CD8-positive, alpha-beta memory T cell (primary cell): ENCODE data around the gene POMT1. TPM values are rescaled to one million over a fixed set of nuclear protein-coding genes. Genes with fewer than 3 reads are reported as not detected.

Experiments
- CTCF ChIA-PET: fragments of 350-600 bp; sonication (Branson Sonifier 250); formaldehyde crosslinking; loops from one replicate; lab custom pipeline; 2021; ENCODE audit warnings: antibody characterized with exemption; lab: Charles Lee
- POLR2A ChIA-PET: fragments of 350-600 bp; sonication (Branson Sonifier 250); formaldehyde crosslinking; loops from one replicate; lab custom pipeline; 2021; ENCODE audit warnings: antibody characterized with exemption; lab: Charles Lee
- DNase-seq, 5 donors: peaks; one replicate each; pipeline versions ENCODE4 v3.0.0 to v3.0.0-alpha.2; 2020 to 2022; ENCODE audit warnings: mixed read lengths in 1 of 5
- H3K27ac ChIP-seq: one replicate; pipeline ENCODE4 v1.7.0; 2013; ENCODE audit warnings: low read depth, mild to moderate bottlenecking, low read length, moderate library complexity
- H3K27me3 ChIP-seq: 2 replicates; pipeline ENCODE4 v1.7.0; 2013; ENCODE audit warnings: low read length, mild to moderate bottlenecking; ENCODE audit not compliant: insufficient read depth, poor library complexity, severe bottlenecking
- H3K36me3 ChIP-seq: 2 replicates; pipeline ENCODE4 v1.7.0; 2013; ENCODE audit warnings: mild to moderate bottlenecking, low read length, moderate library complexity; ENCODE audit not compliant: insufficient read depth
- H3K4me1 ChIP-seq: 2 replicates; pipeline ENCODE4 v1.7.0; 2013; ENCODE audit warnings: mild to moderate bottlenecking, low read length, moderate library complexity; ENCODE audit not compliant: insufficient read depth
- H3K4me3 ChIP-seq: 2 replicates; pipeline ENCODE4 v1.7.0; 2013; ENCODE audit warnings: mild to moderate bottlenecking, low read length
- H3K9me3 ChIP-seq: 2 replicates; pipeline ENCODE4 v1.7.0; 2013; ENCODE audit warnings: mild to moderate bottlenecking, low read length
- H3K27ac Mint-ChIP-seq, 8 donors: one replicate each; pipeline ENCODE4 v1.8.0; 2020 to 2021; ENCODE audit warnings: mixed read lengths in 8 of 8, mild to moderate bottlenecking in 6 of 8, inconsistent platforms in 3 of 8, moderate library complexity in 3 of 8
- H3K27me3 Mint-ChIP-seq, 2 donors: one replicate each; pipeline ENCODE4 v1.8.0; 2020 to 2021; ENCODE audit warnings: mixed read lengths in 2 of 2, mild to moderate bottlenecking in 1 of 2, moderate library complexity in 1 of 2
- H3K36me3 Mint-ChIP-seq, 3 donors: one replicate each; pipeline ENCODE4 v1.8.0; 2020 to 2021; ENCODE audit warnings: mixed read lengths in 3 of 3, inconsistent platforms in 1 of 3, mild to moderate bottlenecking in 1 of 3
- H3K4me1 Mint-ChIP-seq, 3 donors: one replicate each; pipeline ENCODE4 v1.8.0; 2020 to 2021; ENCODE audit warnings: mixed read lengths in 3 of 3, inconsistent platforms in 1 of 3, mild to moderate bottlenecking in 1 of 3
- H3K4me3 Mint-ChIP-seq, 7 donors: one replicate each; pipeline ENCODE4 v1.8.0; 2020 to 2021; ENCODE audit warnings: mixed read lengths in 7 of 7, mild to moderate bottlenecking in 6 of 7, moderate library complexity in 4 of 7, inconsistent platforms in 2 of 7
- H3K9me3 Mint-ChIP-seq, 5 donors: one replicate each; pipeline ENCODE4 v1.8.0; 2020 to 2022; ENCODE audit warnings: mixed read lengths in 5 of 5, mild to moderate bottlenecking in 3 of 5, moderate library complexity in 2 of 5, inconsistent platforms in 1 of 5
- polyA plus RNA-seq: library from polyadenylated mRNA; unstranded; fragments of 300-500 nt; fragmentation: Illumina TruSeq; gene quantifications from one replicate; pipeline ENCODE4 v1.2.3, GENCODE V29; 2021
- total RNA-seq, 2 experiments: library from RNA; stranded (reverse); gene quantifications; one replicate each; pipeline ENCODE4 v1.2.3, GENCODE V29; 2021

The POMT1 gene
- total and polyA plus RNA-seq, 3 experiments from 2014 or later = 18.4 to 35.3 (median 31.6) TPM

DNA sequence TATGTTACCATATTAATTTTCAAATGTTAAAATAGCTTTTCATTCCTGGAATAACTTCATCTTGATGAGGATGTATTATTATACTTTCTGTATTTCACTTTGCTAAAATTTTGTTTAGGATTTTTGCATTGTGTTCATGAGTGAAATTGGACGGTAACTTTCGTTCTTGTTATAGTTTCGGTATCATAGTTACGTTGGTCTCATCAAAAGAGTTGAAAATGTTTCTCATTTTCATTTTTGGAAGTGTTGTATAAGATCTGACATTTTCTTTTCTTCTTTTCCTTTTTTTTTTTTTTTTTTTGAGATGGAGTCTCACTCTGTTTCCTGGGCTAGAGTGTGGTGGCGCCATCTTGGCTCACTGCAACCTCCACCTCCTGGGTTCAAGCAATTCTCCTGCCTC lies 62.7 kb downstream of the POMT1 start:
- ChIA-PET POLR2A (interaction anchor here (0.6 kb wide), 1 partner anchor 110 kb away, joined by 10 read pairs; no protein-coding TSS in a partner anchor), CTCF (no interaction called here)
- peaks cover 0 to 19% (median 6%) of the 10 kb centered on the region in 3 donors for H3K36me3 Mint-ChIP-seq
- peak overlapping the region in 1 of 7 donors; percentile 27 for H3K4me3 Mint-ChIP-seq
- H3K27ac Mint-ChIP-seq = no peak overlapping the region
- H3K9me3 Mint-ChIP-seq = peaks cover 0 to 2% (median 0%) of the 10 kb centered on the region in 5 donors
- peaks cover 0 to 2% of the 10 kb centered on the region in 2 donors for H3K27me3 Mint-ChIP-seq
- no peak overlapping the region for H3K4me3 ChIP-seq
- no peaks in the 10 kb centered on the region for H3K27me3 ChIP-seq
- H3K27ac ChIP-seq = no peak overlapping the region
- H3K9me3 ChIP-seq = no peaks in the 10 kb centered on the region
- no peaks in the 10 kb centered on the region for H3K36me3 ChIP-seq
- H3K4me1 ChIP-seq = no peaks in the 10 kb centered on the region
- DNase-seq = no peak
- H3K4me1 Mint-ChIP-seq = peaks cover 0 to 4% (median under 1%) of the 10 kb centered on the region in 3 donors

DNA sequence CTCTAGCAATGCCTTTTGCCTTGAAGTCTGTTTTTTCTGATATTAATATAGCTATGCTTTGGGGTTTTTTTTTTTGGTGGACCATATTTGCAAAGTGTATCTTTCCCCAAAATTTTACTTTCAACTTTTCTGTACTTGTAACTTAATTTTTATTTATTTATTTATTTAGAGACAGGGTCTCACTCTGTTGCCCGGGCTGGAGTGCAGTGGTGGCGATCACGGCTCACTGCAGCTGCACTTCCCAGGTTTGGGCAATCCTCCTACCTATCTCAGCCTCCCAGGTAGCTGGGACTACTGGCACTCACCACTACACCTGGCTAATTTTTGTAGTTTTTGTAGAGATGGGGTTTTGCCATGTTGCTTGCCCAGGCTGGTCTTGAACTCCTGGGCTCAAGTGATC lies 63.4 kb downstream of the POMT1 start:
- peaks cover 0 to 23% (median 8%) of the 10 kb centered on the region in 3 donors for H3K36me3 Mint-ChIP-seq
- Histone ChIP-seq H3K4me1 (no peaks in the 10 kb centered on the region), H3K36me3 (no peaks in the 10 kb centered on the region), H3K27ac (no peak overlapping the region), H3K27me3 (no peaks in the 10 kb centered on the region), H3K4me3 (no peak overlapping the region), H3K9me3 (no peaks in the 10 kb centered on the region)
- peaks cover 0 to 2% (median 0%) of the 10 kb centered on the region in 5 donors for H3K9me3 Mint-ChIP-seq
- no peak overlapping the region for H3K4me3 Mint-ChIP-seq
- POLR2A ChIA-PET = no interaction called here
- peaks cover 0 to 2% of the 10 kb centered on the region in 2 donors for H3K27me3 Mint-ChIP-seq
- CTCF ChIA-PET = no interaction called here
- peak overlapping the region in 2 of 8 donors; percentile 3 to 69 for H3K27ac Mint-ChIP-seq
- peaks cover 0 to 4% (median 3%) of the 10 kb centered on the region in 3 donors for H3K4me1 Mint-ChIP-seq
- peak in 1 of 5 donors; percentile 3 for DNase-seq

DNA sequence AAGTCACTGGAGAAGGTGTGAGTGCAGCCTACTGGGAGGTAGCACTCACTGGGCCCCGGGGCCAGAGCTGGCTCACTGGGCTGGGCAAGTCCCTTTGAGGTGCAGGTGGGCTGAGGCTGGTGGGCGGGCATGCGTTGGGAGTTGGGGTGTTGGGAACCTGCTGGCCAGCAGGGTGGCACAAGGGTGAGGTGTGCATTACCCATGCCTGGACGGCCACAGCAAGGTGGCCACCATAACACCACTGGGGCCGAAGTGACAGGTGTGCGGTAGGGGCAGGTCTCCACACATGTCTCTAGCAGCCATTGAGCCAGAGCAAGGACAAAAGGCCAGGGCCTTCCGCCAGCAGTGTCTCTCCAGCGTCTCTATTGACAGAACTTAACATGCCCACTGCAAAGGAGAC lies 65.2 kb downstream of the POMT1 start:
- Mint-ChIP-seq H3K4me1 (peaks cover 0 to 4% (median 4%) of the 10 kb centered on the region in 3 donors), H3K4me3 (no peak overlapping the region), H3K27me3 (peaks cover 0 to 2% of the 10 kb centered on the region in 2 donors), H3K27ac (peak overlapping the region in 1 of 8 donors; percentile 60), H3K36me3 (peaks cover 3 to 33% (median 9%) of the 10 kb centered on the region in 3 donors), H3K9me3 (no peaks in the 10 kb centered on the region)
- Histone ChIP-seq H3K27me3 (no peaks in the 10 kb centered on the region), H3K4me1 (no peaks in the 10 kb centered on the region), H3K27ac (no peak overlapping the region), H3K36me3 (no peaks in the 10 kb centered on the region), H3K4me3 (no peak overlapping the region), H3K9me3 (no peaks in the 10 kb centered on the region)
- ChIA-PET CTCF (no interaction called here), POLR2A (no interaction called here)
- peak in 1 of 5 donors; percentile 33 for DNase-seq

Other genes starting within 250 kb of the POMT1 start
- 10 to 100 TPM; 43.6 to 44.4 TPM for gene FAM78A, start 226.4 kb upstream of the POMT1 start, total RNA-seq
- gene FAM78A, start 226.4 kb upstream of the POMT1 start, polyA plus RNA-seq = 27.6 TPM
- gene PLPP7, start 213.2 kb upstream of the POMT1 start, total RNA-seq = not detected
- not detected for gene PLPP7, start 213.2 kb upstream of the POMT1 start, polyA plus RNA-seq
- 100 to 1,000 TPM; 146 TPM for gene PRRC2B, start 108.8 kb upstream of the POMT1 start, total RNA-seq
- gene PRRC2B, start 108.8 kb upstream of the POMT1 start, polyA plus RNA-seq = 42.1 TPM
- 10 to 100 TPM; 22.2 to 23.1 TPM for gene UCK1, start 28.3 kb downstream of the POMT1 start, total RNA-seq
- gene UCK1, start 28.3 kb downstream of the POMT1 start, polyA plus RNA-seq = 34.4 TPM
- not detected for gene PRRT1B, start 42.6 kb downstream of the POMT1 start, total RNA-seq
- gene PRRT1B, start 42.6 kb downstream of the POMT1 start, polyA plus RNA-seq = not detected
- 100 to 1,000 TPM; 145 to 148 TPM for gene RAPGEF1, start 237.2 kb downstream of the POMT1 start, total RNA-seq
- gene RAPGEF1, start 237.2 kb downstream of the POMT1 start, polyA plus RNA-seq = 20.1 TPM